ENCODE data around the gene INAVA.
"Not testable (repeated sequence)": the region's sequence is repeated elsewhere in the genome, so short reads cannot be mapped to it uniquely, and the experiment has no call there.

The INAVA gene

GRCh38 chr1:200963076-200963475 is 68.4 kb downstream of the INAVA start:
- no peak for DNase-seq (ENCODE audit: low read depth in 2 of 2)

- not testable (repeated sequence) for DNase-seq (ENCODE audit: low read depth in 2 of 2)
These were observed 69.2 kb downstream of the INAVA start for GRCh38 chr1:200963888-200964287.

Measured in stimulated activated CD4-positive, alpha-beta T cell treated with anti-CD3 and anti-CD28 coated beads, Interleukin-4, amount 100 ng/mL, for 48 hours (primary cell).